Neural cell (in vitro differentiated cells): ENCODE results near the gene DTD1. TPM values are rescaled to one million over a fixed set of nuclear protein-coding genes. Genes with fewer than 3 reads are reported as not detected.

ENCODE experiments used
- H2AFZ ChIP-seq: fragments of 200-600, 300-800 bp; sonication (generic), shearing (Covaris generic); 2 replicates; pipeline ENCODE4 v1.6.0; 2014; ENCODE audit warnings: low read depth, mild to moderate bottlenecking, antibody characterized with exemption, low read length, moderate library complexity
- H3F3A ChIP-seq: fragments of 200-600 bp; shearing (Covaris generic); 2 replicates; pipeline ENCODE4 v1.6.1; 2016; ENCODE audit warnings: mild to moderate bottlenecking, moderate library complexity, mixed read lengths, antibody characterized with exemption, low read length; ENCODE audit not compliant: insufficient read depth, poor library complexity, severe bottlenecking
- H3K27ac ChIP-seq: fragments of 200-600, 300-800 bp; sonication (generic), shearing (Covaris generic); 2 replicates; pipeline ENCODE4 v1.5.1; 2014; ENCODE audit warnings: mild to moderate bottlenecking, low read length, moderate library complexity
- H3K27me3 ChIP-seq: fragments of 300-800, 200-600 bp; sonication (generic), shearing (Covaris generic); 2 replicates; pipeline ENCODE4 v1.6.0; 2014; ENCODE audit warnings: mild to moderate bottlenecking, low read depth, low read length, moderate library complexity; ENCODE audit not compliant: insufficient read depth
- H3K36me3 ChIP-seq: fragments of 300-800, 200-600 bp; sonication (generic), shearing (Covaris generic); 2 replicates; pipeline ENCODE4 v1.5.1; 2014; ENCODE audit warnings: mild to moderate bottlenecking, antibody characterized with exemption, low read length, moderate library complexity; ENCODE audit not compliant: insufficient read depth
- H3K4me2 ChIP-seq: fragments of 300-800, 200-600 bp; sonication (generic), shearing (Covaris generic); 2 replicates; pipeline ENCODE4 v1.6.0; 2014; ENCODE audit warnings: mild to moderate bottlenecking, low read length
- H3K4me3 ChIP-seq: fragments of 300-800, 200-600 bp; sonication (generic), shearing (Covaris generic); 2 replicates; pipeline ENCODE4 v1.5.1; 2014; ENCODE audit warnings: mild to moderate bottlenecking, low read length, moderate library complexity
- H3K79me2 ChIP-seq: fragments of 200-600 bp; shearing (Covaris generic); replicated peaks from 2 replicates; pipeline ENCODE4 v1.6.0; 2014; ENCODE audit warnings: mild to moderate bottlenecking, low read length, moderate library complexity; ENCODE audit not compliant: insufficient read depth
- H3K9ac ChIP-seq: fragments of 300-800, 200-600 bp; sonication (generic), shearing (Covaris generic); 2 replicates; pipeline ENCODE4 v1.6.1; 2016; ENCODE audit warnings: mild to moderate bottlenecking, low read length, mixed read lengths
- H3K9me2 ChIP-seq: fragments of 200-600 bp; shearing (Covaris generic); 2 replicates; pipeline ENCODE4 v1.6.1; 2016; ENCODE audit warnings: mild to moderate bottlenecking, low read length, mixed read lengths; ENCODE audit not compliant: insufficient read depth
- H3K9me3 ChIP-seq: fragments of 200-600, 300-800 bp; sonication (generic), shearing (Covaris generic); 2 replicates; pipeline ENCODE4 v1.6.1; 2016; ENCODE audit warnings: mild to moderate bottlenecking, mixed run types, low read length, moderate library complexity, mixed read lengths
- H4K20me1 ChIP-seq: fragments of 200-600 bp; shearing (Covaris generic); 2 replicates; pipeline ENCODE4 v1.6.1; 2016; ENCODE audit warnings: mild to moderate bottlenecking, mixed run types; ENCODE audit not compliant: insufficient read depth
- CTCF ChIP-seq: fragments of 450-650 bp; IDR thresholded peaks from 2 replicates; pipeline ENCODE4 v1.5.1; 2014; ENCODE audit warnings: antibody characterized with exemption, mild to moderate bottlenecking, moderate library complexity; ENCODE audit not compliant: poor library complexity, severe bottlenecking
- EP300 ChIP-seq: fragments of 450-650 bp; conservative IDR thresholded peaks from 2 replicates; pipeline ENCODE4 v1.6.1; 2014; ENCODE audit warnings: antibody characterized with exemption, mild to moderate bottlenecking, moderate library complexity; ENCODE audit not compliant: poor library complexity, severe bottlenecking
- EZH2 ChIP-seq: fragments of 200-600, 300-800 bp; shearing (Covaris generic), sonication (generic); IDR thresholded peaks from 2 replicates; pipeline ENCODE4 v1.6.1; 2014; ENCODE audit warnings: antibody characterized with exemption, low read length, borderline replicate concordance, mild to moderate bottlenecking; ENCODE audit not compliant: insufficient read depth, poor library complexity, severe bottlenecking
- MXI1 ChIP-seq: fragments of 450-650 bp; conservative IDR thresholded peaks from 2 replicates; pipeline ENCODE4 v1.6.1; 2014; ENCODE audit warnings: antibody characterized with exemption, mild to moderate bottlenecking; ENCODE audit not compliant: poor library complexity, severe bottlenecking
- POLR2AphosphoS5 ChIP-seq: IDR thresholded peaks from 2 replicates; pipeline ENCODE4 v1.6.1; 2012
- RAD21 ChIP-seq: fragments of 450-650 bp; conservative IDR thresholded peaks from 2 replicates; pipeline ENCODE4 v1.6.1; 2014; ENCODE audit warnings: antibody characterized with exemption, mild to moderate bottlenecking, moderate library complexity
- REST ChIP-seq: IDR thresholded peaks from 2 replicates; pipeline ENCODE4 v1.6.1; 2012; ENCODE audit warnings: borderline replicate concordance
- SMC3 ChIP-seq: fragments of 450-650 bp; conservative IDR thresholded peaks from 2 replicates; pipeline ENCODE4 v1.6.1; 2014; ENCODE audit warnings: antibody characterized with exemption, mild to moderate bottlenecking, moderate library complexity; ENCODE audit not compliant: poor library complexity
- TAF1 ChIP-seq: IDR thresholded peaks from 2 replicates; pipeline ENCODE4 v1.6.1; 2012; ENCODE audit warnings: low read depth
- polyA plus RNA-seq: library from polyadenylated mRNA; depleted of rRNA; stranded (reverse); fragments of >200 nt; gene quantifications from 2 replicates; pipeline ENCODE4 v1.2.3, GENCODE V29; 2014

Gene DTD1
- polyA plus RNA-seq, 1 donor from 2014 or later: 337 TPM

GRCh38 chr20:18695175-18695574 lies 107.3 kb downstream of the DTD1 start:
- Histone ChIP-seq H3K36me3 (no peaks in the 10 kb centered on the region), H2AFZ (no peak overlapping the region), H3K27ac (no peak overlapping the region), H4K20me1 (no peaks in the 10 kb centered on the region), H3K27me3 (no peaks in the 10 kb centered on the region), H3K9me3 (no peaks in the 10 kb centered on the region), H3K9me2 (no peaks in the 10 kb centered on the region), H3K79me2 (no peaks in the 10 kb centered on the region), H3K4me3 (no peak overlapping the region), H3K9ac (no peak overlapping the region), H3F3A (no peaks in the 10 kb centered on the region), H3K4me2 (no peak overlapping the region)
- TF ChIP-seq CTCF (no peak), EZH2 (no peak), POLR2AphosphoS5 (no peak), SMC3 (no peak), EP300 (no peak)

GRCh38 chr20:18698735-18699380 lies 111.0 kb downstream of the DTD1 start:
- no peaks in the 10 kb centered on the region for H4K20me1 ChIP-seq
- H3K9me3 ChIP-seq: no peaks in the 10 kb centered on the region
- H2AFZ ChIP-seq: no peak overlapping the region
- no peaks in the 10 kb centered on the region for H3K27me3 ChIP-seq
- no peaks in the 10 kb centered on the region for H3K79me2 ChIP-seq
- no peak overlapping the region for H3K27ac ChIP-seq
- no peak overlapping the region for H3K9ac ChIP-seq
- H3K4me3 ChIP-seq: no peak overlapping the region
- no peak overlapping the region for H3K4me2 ChIP-seq
- no peaks in the 10 kb centered on the region for H3K36me3 ChIP-seq
- H3F3A ChIP-seq: no peaks in the 10 kb centered on the region
- no peak for TF ChIP-seq CTCF
- TF ChIP-seq TAF1: no peak
- TF ChIP-seq POLR2AphosphoS5: no peak
- TF ChIP-seq MXI1: no peak
- no peak for TF ChIP-seq RAD21
- no peak for TF ChIP-seq REST
- TF ChIP-seq EZH2: no peak
- TF ChIP-seq EP300: no peak
- TF ChIP-seq SMC3: no peak
- no peaks in the 10 kb centered on the region for H3K9me2 ChIP-seq
